IgD-negative memory B cell (primary cell): Measurements from ENCODE around the gene ZIC2. TPM values are rescaled to one million over a fixed set of nuclear protein-coding genes. Genes with fewer than 3 reads are reported as not detected.

Source experiments
- H3K27ac Mint-ChIP-seq, 3 donors: one replicate each; pipeline ENCODE4 v1.8.0; 2020 to 2022; ENCODE audit warnings: mild to moderate bottlenecking in 3 of 3, mixed read lengths in 3 of 3, moderate library complexity in 1 of 3
- H3K27me3 Mint-ChIP-seq: one replicate; pipeline ENCODE4 v1.8.0; 2021; ENCODE audit warnings: mixed read lengths
- H3K36me3 Mint-ChIP-seq: one replicate; pipeline ENCODE4 v1.8.0; 2020; ENCODE audit warnings: mild to moderate bottlenecking, mixed read lengths
- H3K4me1 Mint-ChIP-seq, 3 donors: one replicate each; pipeline ENCODE4 v1.8.0; 2020 to 2022; ENCODE audit warnings: mixed read lengths in 3 of 3, mild to moderate bottlenecking in 1 of 3
- H3K4me3 Mint-ChIP-seq, 4 donors: one replicate each; pipeline ENCODE4 v1.8.0; 2020 to 2022; ENCODE audit warnings: mild to moderate bottlenecking in 4 of 4, mixed read lengths in 4 of 4, moderate library complexity in 3 of 4
- H3K9me3 Mint-ChIP-seq, 3 donors: one replicate each; pipeline ENCODE4 v1.8.0; 2020 to 2021; ENCODE audit warnings: mixed read lengths in 3 of 3, mild to moderate bottlenecking in 1 of 3
- polyA plus RNA-seq: library from polyadenylated mRNA; unstranded; fragments of 300-500 nt; fragmentation: Illumina TruSeq; gene quantifications from one replicate; pipeline ENCODE4 v1.2.3, GENCODE V29; 2021

The ZIC2 gene
- polyA plus RNA-seq, 1 donor from 2014 or later = not detected

DNA sequence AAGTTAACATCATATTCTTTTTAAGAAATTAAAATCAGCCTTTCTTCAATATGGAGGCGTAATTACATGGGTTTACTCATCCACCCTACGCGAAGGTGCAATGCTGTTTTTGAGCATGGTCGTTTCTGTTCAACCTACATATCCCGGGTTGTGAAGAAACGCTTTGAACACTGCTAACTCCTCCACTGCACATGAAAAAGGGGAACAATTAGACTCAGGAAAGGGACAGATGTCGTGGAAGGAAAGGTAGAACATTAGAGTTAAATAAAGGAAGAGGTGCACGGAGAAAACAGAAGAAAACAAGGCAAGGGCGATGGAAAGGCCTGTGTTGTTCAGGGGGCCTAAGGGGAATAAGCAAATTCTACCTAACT lies 14.1 kb upstream of the ZIC2 start:
- H3K4me3 Mint-ChIP-seq = peak overlapping the region in 3 of 4 donors; percentile 10 to 65 (median 49)
- H3K27me3 Mint-ChIP-seq = peaks cover 45% of the 10 kb centered on the region
- peaks cover 2% of the 10 kb centered on the region for H3K36me3 Mint-ChIP-seq
- peaks cover 8 to 11% (median 10%) of the 10 kb centered on the region in 3 donors for H3K4me1 Mint-ChIP-seq
- peaks cover 4 to 7% (median 6%) of the 10 kb centered on the region in 3 donors for H3K9me3 Mint-ChIP-seq
- peak overlapping the region; percentile 9 to 94 (median 67) for H3K27ac Mint-ChIP-seq

DNA sequence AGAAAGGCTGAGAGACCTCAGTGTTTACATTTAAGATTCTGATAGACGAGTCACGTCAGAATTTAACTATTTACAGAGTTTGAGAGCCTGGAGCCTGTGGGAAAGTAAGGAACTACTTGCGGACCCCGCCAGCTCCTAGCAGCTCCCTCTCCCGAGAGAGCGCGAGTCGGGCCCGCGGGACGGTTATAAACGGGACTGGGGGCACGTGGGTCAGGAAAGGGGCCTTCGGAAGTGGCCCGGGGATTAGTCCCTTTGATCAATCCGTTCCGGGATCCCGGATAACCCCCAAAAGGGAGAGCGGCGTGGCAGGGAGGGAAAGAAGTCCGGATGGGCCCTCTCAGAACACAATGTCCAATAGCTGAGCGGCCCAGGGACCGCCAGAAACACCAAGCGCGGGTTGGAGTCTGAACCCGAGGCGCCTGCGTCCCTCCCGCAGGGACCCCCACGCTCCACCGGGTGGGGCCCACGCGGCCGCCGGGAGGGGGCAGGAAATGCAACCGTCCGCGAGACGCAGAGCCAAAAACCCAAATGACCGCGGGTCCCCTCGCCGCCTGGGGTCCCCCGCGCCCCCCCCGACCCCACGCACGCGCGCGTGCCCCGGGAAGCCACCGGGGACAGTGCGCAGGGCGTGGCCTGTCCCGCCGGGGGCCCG lies 13.6 kb upstream of the ZIC2 start:
- H3K4me1 Mint-ChIP-seq = peaks cover 8 to 11% (median 10%) of the 10 kb centered on the region in 3 donors
- H3K9me3 Mint-ChIP-seq = peaks cover 5 to 7% (median 7%) of the 10 kb centered on the region in 3 donors
- H3K27ac Mint-ChIP-seq = peak overlapping the region; percentile 9 to 94 (median 67)
- H3K27me3 Mint-ChIP-seq = peaks cover 46% of the 10 kb centered on the region
- H3K4me3 Mint-ChIP-seq = peak overlapping the region; percentile 49 to 73 (median 66)
- H3K36me3 Mint-ChIP-seq = peaks cover 2% of the 10 kb centered on the region

DNA sequence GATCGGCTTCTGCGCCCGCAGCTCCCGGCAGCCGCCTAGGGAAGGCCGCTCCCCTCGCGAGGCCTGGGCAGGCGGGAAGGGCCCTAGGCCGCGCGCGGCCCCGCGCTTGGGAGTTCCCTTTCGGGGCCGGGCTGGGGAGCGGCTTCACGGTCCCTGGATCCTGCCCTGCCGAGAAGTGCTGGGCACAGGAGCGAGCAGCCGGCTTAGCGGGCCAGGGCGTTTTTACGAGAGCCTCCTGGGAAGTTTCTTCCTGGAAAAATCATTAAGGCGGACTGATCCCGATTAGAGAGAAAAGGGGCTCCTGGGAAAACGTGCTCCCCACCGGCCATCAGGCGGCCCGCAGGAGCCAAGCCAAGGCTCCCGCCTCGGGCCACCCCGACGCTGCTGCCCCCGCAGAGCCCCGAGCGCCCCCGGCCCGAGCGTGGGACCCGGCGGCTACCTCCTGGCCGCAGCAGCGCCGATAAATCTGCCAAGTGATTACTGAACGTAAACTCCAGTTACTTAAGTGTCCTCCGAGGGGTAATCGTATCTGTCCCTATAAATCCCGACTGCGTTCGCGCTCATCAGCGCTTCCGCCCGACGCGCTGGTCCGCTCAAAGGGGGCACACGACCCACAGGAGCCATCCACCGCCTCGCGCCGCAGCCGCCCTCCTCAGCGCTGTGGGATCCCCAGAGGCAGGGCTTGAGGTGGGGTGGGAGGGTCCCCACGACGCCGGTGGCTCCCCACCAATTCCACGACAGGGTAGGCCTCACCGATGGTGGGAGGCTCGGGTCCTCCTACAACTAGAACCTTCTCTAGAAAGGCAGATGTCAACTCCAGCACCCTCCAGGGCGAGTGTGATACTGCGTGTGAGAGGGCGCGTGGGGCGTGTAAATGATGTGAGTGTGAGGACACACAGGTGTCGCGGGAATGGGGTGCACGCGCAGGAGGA lies 12.8 kb upstream of the ZIC2 start:
- Mint-ChIP-seq H3K27ac (peak overlapping the region; percentile 92 to 98 (median 96)), H3K4me3 (peak overlapping the region; percentile 70 to 90 (median 87)), H3K9me3 (peaks cover 7 to 13% (median 13%) of the 10 kb centered on the region in 3 donors), H3K36me3 (peaks cover 2% of the 10 kb centered on the region), H3K27me3 (peaks cover 52% of the 10 kb centered on the region), H3K4me1 (peaks cover 8 to 11% (median 10%) of the 10 kb centered on the region in 3 donors)

DNA sequence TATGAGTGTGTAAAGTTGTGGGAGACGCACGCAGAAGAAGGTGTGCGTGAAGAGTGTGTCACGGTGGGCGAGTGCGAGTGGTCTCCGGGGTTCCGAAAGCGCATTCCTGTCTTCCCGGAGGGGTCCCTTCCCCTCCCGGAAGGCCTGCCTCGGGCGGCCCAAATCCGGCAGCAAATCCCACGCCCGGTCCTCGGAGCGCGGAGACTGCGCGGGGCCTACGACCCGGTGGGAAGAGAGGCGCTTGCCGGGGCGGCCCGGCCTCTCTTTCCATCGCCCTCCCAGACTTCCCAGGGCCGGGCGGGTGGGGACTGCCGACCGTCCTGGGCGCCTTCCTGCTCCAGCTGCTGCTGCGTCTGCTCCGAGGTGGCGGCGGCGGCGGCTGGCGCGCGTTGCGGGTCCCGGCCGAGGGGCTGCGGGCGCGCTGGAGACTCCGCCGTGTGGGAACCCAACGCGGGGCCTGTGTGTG lies 12.1 kb upstream of the ZIC2 start:
- Mint-ChIP-seq H3K27me3 (peaks cover 56% of the 10 kb centered on the region), H3K4me1 (peaks cover 8 to 11% (median 10%) of the 10 kb centered on the region in 3 donors), H3K9me3 (peaks cover 7 to 16% (median 14%) of the 10 kb centered on the region in 3 donors), H3K27ac (peak overlapping the region; percentile 92 to 98 (median 96)), H3K36me3 (peaks cover 2% of the 10 kb centered on the region), H3K4me3 (peak overlapping the region; percentile 70 to 92 (median 88))

DNA sequence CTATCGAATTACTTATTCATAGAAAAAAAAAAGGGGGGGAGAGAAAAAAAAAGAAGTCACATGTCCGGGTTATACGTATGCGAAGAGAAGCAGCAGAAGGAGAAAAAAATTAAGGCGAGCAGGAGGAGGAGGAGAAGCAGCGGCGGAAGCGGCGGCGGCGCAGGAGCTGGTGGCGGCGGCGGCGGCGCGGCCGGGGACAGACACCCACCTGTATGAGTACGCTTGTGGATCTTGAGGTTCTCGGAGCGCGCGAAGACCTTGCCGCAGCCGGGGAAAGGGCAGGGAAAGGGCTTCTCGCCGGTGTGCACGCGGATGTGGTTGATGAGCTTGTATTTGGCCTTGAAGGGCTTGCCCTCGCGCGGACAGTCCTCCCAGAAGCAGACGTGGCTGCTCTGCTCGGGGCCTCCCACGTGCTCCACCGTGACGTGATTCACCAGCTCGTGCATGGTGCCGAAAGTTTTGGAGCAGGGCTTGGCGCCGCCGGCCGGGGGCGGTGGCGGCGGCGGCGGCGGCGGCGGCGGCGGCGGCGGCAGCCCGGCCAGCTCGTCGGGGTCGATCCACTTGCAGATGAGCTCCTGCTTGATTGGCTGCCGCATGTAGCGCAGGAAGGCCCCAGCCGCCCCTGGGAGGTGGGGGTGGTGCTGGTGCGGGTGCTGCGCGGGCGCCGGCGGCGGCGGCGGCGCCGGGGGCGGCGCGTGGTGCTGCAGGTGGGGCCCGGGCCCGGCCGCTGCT lies 11.5 kb upstream of the ZIC2 start:
- Mint-ChIP-seq H3K4me1 (peaks cover 8 to 11% (median 10%) of the 10 kb centered on the region in 3 donors), H3K9me3 (peaks cover 7 to 18% (median 14%) of the 10 kb centered on the region in 3 donors), H3K27me3 (peaks cover 61% of the 10 kb centered on the region), H3K4me3 (peak overlapping the region; percentile 69 to 92 (median 89)), H3K27ac (peak overlapping the region; percentile 86 to 98 (median 96)), H3K36me3 (peaks cover 2% of the 10 kb centered on the region)

DNA sequence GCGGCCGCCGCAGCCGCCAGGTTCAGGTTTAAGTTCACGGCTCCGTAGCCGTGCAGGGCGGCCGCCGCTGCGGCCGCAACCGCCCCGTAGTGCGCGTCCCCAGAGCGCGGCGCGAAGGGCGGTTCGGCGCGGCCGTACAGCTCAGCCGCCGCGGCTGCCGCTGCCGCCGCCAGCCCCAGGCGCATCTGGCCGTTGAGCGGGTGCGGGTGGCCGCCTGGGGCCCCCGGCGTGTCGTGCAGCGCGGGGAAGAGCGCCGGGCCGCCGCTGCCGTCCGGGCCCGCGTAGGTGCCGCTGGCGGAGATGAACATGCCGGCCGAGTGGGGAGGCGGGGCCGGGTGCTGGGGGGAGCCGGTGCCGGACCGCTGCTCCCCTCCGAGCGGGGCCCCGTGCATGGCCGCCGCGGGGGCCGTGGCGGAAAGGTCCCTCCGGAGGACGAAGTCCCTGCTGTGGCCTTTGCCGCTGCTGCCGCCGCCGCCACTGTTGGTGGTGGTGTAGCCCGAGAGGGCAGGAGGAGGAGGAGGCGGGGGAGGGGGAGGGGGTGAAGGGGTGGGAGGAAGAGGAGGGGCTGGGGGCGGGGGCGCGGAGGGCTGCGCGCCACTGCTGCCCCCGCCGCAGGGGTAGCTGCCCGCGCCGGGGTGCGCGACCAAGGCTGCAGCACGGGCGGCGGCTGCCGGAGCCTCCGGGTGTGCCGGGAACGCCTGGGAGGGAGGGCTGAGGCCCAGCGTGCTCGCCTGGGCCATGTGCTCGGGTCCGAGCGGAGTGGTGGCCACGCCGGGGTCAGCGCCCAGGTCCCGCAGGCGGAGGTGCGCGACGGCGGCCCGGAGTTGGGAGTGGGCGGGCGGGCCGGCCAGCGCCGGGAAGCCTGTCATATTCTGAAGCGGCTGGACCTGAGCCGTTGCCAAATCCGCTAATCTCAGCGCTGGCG lies 10.7 kb upstream of the ZIC2 start:
- peaks cover 7 to 20% (median 14%) of the 10 kb centered on the region in 3 donors for H3K9me3 Mint-ChIP-seq
- H3K4me3 Mint-ChIP-seq = peak overlapping the region in 1 of 4 donors; percentile 47
- peaks cover 59% of the 10 kb centered on the region for H3K27me3 Mint-ChIP-seq
- H3K27ac Mint-ChIP-seq = peak overlapping the region in 2 of 3 donors; percentile 96 to 99
- H3K36me3 Mint-ChIP-seq = peaks cover 2% of the 10 kb centered on the region
- H3K4me1 Mint-ChIP-seq = peaks cover 8 to 11% (median 10%) of the 10 kb centered on the region in 3 donors

DNA sequence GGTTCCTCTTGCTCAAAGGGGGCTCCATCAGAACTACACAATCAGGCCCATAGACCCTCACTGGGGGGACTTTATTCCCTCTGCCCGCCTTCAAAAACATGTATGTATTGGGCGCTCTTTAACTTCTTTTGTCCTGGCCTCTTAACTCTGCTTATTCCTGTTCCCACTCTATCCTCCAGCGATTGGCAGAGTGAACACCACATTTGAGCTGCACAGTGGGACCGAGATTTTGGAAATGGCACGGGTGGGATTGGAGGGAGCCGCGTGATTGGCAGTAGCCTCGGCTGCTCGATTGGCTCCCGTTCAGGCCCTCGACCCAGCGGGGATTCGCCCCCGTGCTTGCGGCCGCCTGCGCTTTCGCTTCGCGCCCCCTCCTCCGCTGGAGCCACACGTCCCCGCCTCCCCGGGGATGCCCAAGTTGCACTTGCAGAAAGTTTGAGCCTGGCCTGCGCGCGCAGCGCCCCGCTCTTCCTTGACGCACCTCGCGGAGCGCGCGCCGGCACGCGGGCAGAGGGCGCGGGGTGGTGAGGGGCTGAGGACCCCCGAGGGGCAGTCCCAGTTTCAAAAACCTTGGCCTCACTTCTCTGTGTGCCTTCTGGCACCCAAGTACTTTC lies 9.9 kb upstream of the ZIC2 start, which contains the start of gene ZIC5:
ZIC5 (minus strand) TSS at position 192 of the 614 bp plus-strand sequence; CDS start at position 28, 164 bp downstream.
- Mint-ChIP-seq H3K27ac (peak within 1 kb of the TSS; percentile 86 to 99 (median 96)), H3K9me3 (peaks cover 7 to 23% (median 17%) of the 10 kb centered on the region in 3 donors), H3K36me3 (peaks cover 2% of the 10 kb centered on the region), H3K4me3 (peak within 1 kb of the TSS; percentile 34 to 87 (median 76)), H3K4me1 (peaks cover 6 to 11% (median 8%) of the 10 kb centered on the region in 3 donors), H3K27me3 (peaks cover 60% of the 10 kb centered on the region)

DNA sequence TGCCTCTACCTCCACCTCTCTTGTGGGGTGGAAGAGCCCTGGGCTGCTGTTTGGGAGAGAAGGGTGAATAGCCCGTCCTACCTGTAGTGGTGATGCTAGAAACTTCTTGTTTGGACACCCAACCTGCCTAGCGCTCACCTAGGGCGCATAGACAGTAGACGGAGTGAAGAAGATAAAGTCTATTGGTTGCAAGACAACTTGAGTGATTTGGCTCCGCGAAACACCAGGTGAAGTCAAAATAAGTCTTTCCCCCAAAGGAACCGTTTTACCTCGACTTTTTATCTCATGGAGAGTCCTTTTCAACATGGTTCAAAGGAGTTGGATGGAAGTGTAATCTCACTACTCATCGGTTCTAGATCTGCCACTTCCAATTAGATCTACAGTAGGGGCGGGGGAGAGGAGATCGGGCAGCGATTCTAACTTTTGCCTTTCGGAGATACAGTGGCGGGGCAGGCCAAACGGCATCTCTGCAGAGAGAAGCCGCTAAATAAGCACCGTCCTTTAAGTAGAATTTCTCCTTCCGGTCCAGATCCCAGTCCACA lies 9.3 kb upstream of the ZIC2 start:
- Mint-ChIP-seq H3K27ac (peak overlapping the region; percentile 86 to 99 (median 96)), H3K36me3 (peaks cover 2% of the 10 kb centered on the region), H3K27me3 (peaks cover 64% of the 10 kb centered on the region), H3K9me3 (peaks cover 7 to 27% (median 19%) of the 10 kb centered on the region in 3 donors), H3K4me3 (peak overlapping the region; percentile 34 to 87 (median 76)), H3K4me1 (peaks cover 8 to 11% (median 9%) of the 10 kb centered on the region in 3 donors)

DNA sequence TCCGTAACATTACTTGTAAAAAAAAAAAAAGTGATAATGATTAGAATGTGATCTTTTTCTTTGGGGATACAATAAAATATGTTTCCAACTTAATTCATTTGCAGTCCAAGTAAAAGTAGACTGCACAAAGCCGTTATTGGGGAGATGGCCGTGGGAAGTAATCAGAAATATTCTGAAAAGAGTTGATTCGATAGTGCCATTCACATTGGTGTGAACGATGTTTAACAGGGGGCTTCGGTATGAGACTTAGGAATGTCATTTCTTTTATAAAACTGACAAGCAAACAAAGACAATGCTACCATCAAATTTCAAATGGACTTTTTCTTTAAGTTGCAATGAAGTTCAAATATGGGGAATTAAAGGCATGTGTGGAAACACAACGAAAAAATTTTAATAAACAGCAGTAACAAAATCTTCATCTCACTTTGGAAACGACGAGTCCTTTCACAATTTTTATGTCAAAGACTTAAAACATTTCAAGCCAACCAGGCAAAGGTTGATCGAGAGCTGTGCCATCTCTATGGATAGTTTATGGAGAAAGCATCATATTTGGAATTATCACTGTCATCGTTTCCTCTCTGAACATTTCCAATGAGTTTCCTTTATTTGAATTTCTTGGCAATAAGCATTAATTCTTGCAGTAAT lies 8.3 kb upstream of the ZIC2 start:
- peaks cover 67% of the 10 kb centered on the region for H3K27me3 Mint-ChIP-seq
- H3K9me3 Mint-ChIP-seq = peaks cover 5 to 27% (median 19%) of the 10 kb centered on the region in 3 donors
- peak overlapping the region; percentile 76 to 99 (median 91) for H3K27ac Mint-ChIP-seq
- H3K4me3 Mint-ChIP-seq = peak overlapping the region in 1 of 4 donors; percentile 79
- no peaks in the 10 kb centered on the region for H3K36me3 Mint-ChIP-seq
- H3K4me1 Mint-ChIP-seq = peaks cover 7 to 9% (median 8%) of the 10 kb centered on the region in 3 donors

DNA sequence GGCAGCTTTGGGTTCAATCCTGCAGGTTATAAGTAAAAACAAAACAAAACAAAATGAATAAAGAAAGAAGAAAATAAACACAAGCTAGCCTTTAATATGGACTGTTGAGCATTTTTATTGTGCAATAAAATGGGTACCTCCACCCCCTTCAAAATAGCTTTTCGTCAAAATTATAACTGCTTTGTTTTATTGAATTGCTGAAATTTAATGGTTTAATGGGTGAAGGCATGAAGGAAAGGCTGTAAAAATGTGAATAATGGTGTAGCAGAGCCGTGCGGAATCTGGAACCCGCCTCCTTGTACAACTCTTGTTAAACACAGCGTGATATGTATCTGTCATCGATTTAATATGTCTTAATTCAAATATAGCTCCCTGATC lies 7.8 kb upstream of the ZIC2 start:
- Mint-ChIP-seq H3K27me3 (peaks cover 71% of the 10 kb centered on the region), H3K4me1 (peaks cover 7 to 12% (median 8%) of the 10 kb centered on the region in 3 donors), H3K4me3 (peak overlapping the region in 1 of 4 donors; percentile 79), H3K9me3 (peaks cover 5 to 29% (median 19%) of the 10 kb centered on the region in 3 donors), H3K27ac (peak overlapping the region; percentile 76 to 99 (median 91)), H3K36me3 (no peaks in the 10 kb centered on the region)

DNA sequence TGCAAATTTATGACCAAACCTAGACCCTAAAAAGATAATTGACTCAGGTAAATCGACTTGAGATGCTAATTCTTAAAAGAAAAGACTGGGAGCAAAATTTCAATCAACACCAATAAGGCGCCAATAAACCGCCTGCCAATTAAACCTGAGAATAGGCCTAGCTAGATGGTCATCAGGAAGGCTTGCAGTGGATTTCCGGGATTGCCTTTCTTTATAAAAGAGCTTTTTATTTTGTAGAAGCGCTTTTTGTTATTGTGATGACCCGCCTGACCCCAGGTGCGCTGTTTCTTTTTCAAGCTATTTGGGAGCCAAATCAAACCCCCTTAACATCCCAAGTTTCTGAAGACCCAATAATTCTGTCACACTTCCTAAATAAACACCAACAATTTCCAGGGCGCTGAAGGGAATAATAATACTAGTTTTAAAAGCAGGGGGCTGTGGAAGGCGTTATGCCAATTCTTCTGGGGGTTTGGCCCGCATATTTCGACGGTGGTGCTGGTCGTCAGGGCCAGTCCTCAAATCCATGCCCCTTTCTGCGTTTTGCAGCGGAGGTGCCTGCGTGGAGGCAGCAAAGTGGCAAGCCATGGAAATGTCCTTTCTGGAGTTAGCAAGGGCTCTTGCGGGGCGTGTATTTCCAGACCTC lies 7.2 kb upstream of the ZIC2 start:
- Mint-ChIP-seq H3K4me1 (peaks cover 6 to 10% (median 6%) of the 10 kb centered on the region in 3 donors), H3K27ac (peak overlapping the region; percentile 74 to 99 (median 76)), H3K27me3 (peaks cover 70% of the 10 kb centered on the region), H3K9me3 (peaks cover 4 to 29% (median 19%) of the 10 kb centered on the region in 3 donors), H3K36me3 (no peaks in the 10 kb centered on the region), H3K4me3 (peak overlapping the region in 3 of 4 donors; percentile 16 to 79 (median 43))
